ENCODE measurements around the gene PCDHB16. TPM values are rescaled to one million over a fixed set of nuclear protein-coding genes. Genes with fewer than 3 reads are reported as not detected.
"Not testable (repeated sequence)": the region's sequence is repeated elsewhere in the genome, so short reads cannot be mapped to it uniquely, and the experiment has no call there.

Gene PCDHB16
- total RNA-seq, 2 donors from 2014 or later, result 9.7 to 14.8 TPM

GRCh38 chr5:141210849-141211248, 28.7 kb downstream of the PCDHB16 start:
- H3K27ac Mint-ChIP-seq; H3K4me3 ChIP-seq (ENCODE audit: low read length); H3K4me1 ChIP-seq (ENCODE audit: control insufficient read depth, insufficient read depth, low read length); H3K4me3 Mint-ChIP-seq; H3K36me3 ChIP-seq (ENCODE audit: control insufficient read depth, insufficient read depth, low read length); H3K9ac ChIP-seq (ENCODE audit: extremely low read depth, low read length, poor library complexity, severe bottlenecking); H3K27ac ChIP-seq (ENCODE audit: low read depth, low read length); DNase-seq; H3K9me3 ChIP-seq (ENCODE audit: control insufficient read depth, low read length); H3K27me3 ChIP-seq (ENCODE audit: control insufficient read depth, insufficient read depth, low read length, poor library complexity, severe bottlenecking); H3K4me1 Mint-ChIP-seq; H3K27me3 Mint-ChIP-seq (ENCODE audit: insufficient read depth): not testable (repeated sequence)
- 92 to 93% methylated on average over 8 to 23 of the region's 27 CpGs for WGBS, 2 experiments (ENCODE audit: insufficient coverage in 1 of 2, insufficient read length in 1 of 2)
- Mint-ChIP-seq H3K36me3 (ENCODE audit: low read depth) (peaks cover 19% of the 10 kb centered on the region), H3K9me3 (peaks cover 43% of the 10 kb centered on the region)

- H3K36me3 Mint-ChIP-seq (ENCODE audit: low read depth), result peaks cover 27% of the 10 kb centered on the region
- peak; percentile 82 for DNase-seq
- H3K4me1 ChIP-seq (ENCODE audit: control insufficient read depth, insufficient read depth, low read length); H3K9ac ChIP-seq (ENCODE audit: extremely low read depth, low read length, poor library complexity, severe bottlenecking); H3K27me3 Mint-ChIP-seq (ENCODE audit: insufficient read depth); H3K4me1 Mint-ChIP-seq; H3K9me3 ChIP-seq (ENCODE audit: control insufficient read depth, low read length); H3K27me3 ChIP-seq (ENCODE audit: control insufficient read depth, insufficient read depth, low read length, poor library complexity, severe bottlenecking); H3K36me3 ChIP-seq (ENCODE audit: control insufficient read depth, insufficient read depth, low read length); H3K27ac ChIP-seq (ENCODE audit: low read depth, low read length): not testable (repeated sequence)
- TF ChIP-seq, protein P1, sequence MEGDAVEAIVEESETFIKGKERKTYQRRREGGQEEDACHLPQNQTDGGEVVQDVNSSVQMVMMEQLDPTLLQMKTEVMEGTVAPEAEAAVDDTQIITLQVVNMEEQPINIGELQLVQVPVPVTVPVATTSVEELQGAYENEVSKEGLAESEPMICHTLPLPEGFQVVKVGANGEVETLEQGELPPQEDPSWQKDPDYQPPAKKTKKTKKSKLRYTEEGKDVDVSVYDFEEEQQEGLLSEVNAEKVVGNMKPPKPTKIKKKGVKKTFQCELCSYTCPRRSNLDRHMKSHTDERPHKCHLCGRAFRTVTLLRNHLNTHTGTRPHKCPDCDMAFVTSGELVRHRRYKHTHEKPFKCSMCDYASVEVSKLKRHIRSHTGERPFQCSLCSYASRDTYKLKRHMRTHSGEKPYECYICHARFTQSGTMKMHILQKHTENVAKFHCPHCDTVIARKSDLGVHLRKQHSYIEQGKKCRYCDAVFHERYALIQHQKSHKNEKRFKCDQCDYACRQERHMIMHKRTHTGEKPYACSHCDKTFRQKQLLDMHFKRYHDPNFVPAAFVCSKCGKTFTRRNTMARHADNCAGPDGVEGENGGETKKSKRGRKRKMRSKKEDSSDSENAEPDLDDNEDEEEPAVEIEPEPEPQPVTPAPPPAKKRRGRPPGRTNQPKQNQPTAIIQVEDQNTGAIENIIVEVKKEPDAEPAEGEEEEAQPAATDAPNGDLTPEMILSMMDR (conservative IDR thresholded peaks at IDR 0.05), result peak; percentile 76
- H3K4me3 Mint-ChIP-seq, result peak within 1 kb of the TSS; percentile 34
- peak within 1 kb of the TSS; percentile 58 for H3K27ac Mint-ChIP-seq
- WGBS, 2 experiments (ENCODE audit: insufficient coverage in 1 of 2, insufficient read length in 1 of 2), result 65% methylated on average over 10 of the region's 18 CpGs; no CpG with 5 or more reads in 1 of the 2 experiments
- H3K4me3 ChIP-seq (ENCODE audit: low read length), result peak within 1 kb of the TSS; percentile 23
- H3K9me3 Mint-ChIP-seq, result peaks cover 55% of the 10 kb centered on the region
Observed at GRCh38 chr5:141213656-141214339, 31.6 kb downstream of the PCDHB16 start, which contains the start of gene PCDHB13. Gene PCDHB13, plus strand, starts transcription at chr5:141213919. Its CDS starts 205 bp downstream, at chr5:141214124.

DNA sequence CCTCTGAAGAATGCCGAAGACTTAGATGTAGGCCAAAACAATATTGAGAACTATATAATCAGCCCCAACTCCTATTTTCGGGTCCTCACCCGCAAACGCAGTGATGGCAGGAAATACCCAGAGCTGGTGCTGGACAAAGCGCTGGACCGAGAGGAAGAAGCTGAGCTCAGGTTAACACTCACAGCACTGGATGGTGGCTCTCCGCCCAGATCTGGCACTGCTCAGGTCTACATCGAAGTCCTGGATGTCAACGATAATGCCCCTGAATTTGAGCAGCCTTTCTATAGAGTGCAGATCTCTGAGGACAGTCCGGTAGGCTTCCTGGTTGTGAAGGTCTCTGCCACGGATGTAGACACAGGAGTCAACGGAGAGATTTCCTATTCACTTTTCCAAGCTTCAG, 32.4 kb downstream of the PCDHB16 start:
- H3K4me1 Mint-ChIP-seq; H3K4me1 ChIP-seq (ENCODE audit: control insufficient read depth, insufficient read depth, low read length); DNase-seq; H3K27ac Mint-ChIP-seq; H3K27me3 ChIP-seq (ENCODE audit: control insufficient read depth, insufficient read depth, low read length, poor library complexity, severe bottlenecking); H3K36me3 ChIP-seq (ENCODE audit: control insufficient read depth, insufficient read depth, low read length); H3K27me3 Mint-ChIP-seq (ENCODE audit: insufficient read depth); H3K4me3 Mint-ChIP-seq; H3K9ac ChIP-seq (ENCODE audit: extremely low read depth, low read length, poor library complexity, severe bottlenecking); H3K27ac ChIP-seq (ENCODE audit: low read depth, low read length): not testable (repeated sequence)
- H3K9me3 Mint-ChIP-seq, result peaks cover 47% of the 10 kb centered on the region
- peaks cover 27% of the 10 kb centered on the region for H3K36me3 Mint-ChIP-seq (ENCODE audit: low read depth)
- H3K4me3 ChIP-seq (ENCODE audit: low read length), result peak overlapping the region; percentile 23
- H3K9me3 ChIP-seq (ENCODE audit: control insufficient read depth, low read length), result peaks cover 11% of the 10 kb centered on the region
- WGBS, 2 experiments (ENCODE audit: insufficient coverage in 1 of 2, insufficient read length in 1 of 2), result 91 to 92% methylated on average over 6 to 9 of the region's 12 CpGs

DNA sequence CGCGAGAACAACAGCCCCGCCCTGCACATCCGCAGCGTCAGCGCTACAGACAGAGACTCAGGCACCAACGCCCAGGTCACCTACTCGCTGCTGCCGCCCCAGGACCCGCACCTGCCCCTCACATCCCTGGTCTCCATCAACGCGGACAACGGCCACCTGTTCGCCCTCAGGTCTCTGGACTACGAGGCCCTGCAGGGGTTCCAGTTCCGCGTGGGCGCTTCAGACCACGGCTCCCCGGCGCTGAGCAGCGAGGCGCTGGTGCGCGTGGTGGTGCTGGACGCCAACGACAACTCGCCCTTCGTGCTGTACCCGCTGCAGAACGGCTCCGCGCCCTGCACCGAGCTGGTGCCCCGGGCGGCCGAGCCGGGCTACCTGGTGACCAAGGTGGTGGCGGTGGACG, 33.3 kb downstream of the PCDHB16 start:
- not testable (repeated sequence) for H3K27me3 ChIP-seq (ENCODE audit: control insufficient read depth, insufficient read depth, low read length, poor library complexity, severe bottlenecking); H3K9ac ChIP-seq (ENCODE audit: extremely low read depth, low read length, poor library complexity, severe bottlenecking); H3K4me3 ChIP-seq (ENCODE audit: low read length); H3K36me3 ChIP-seq (ENCODE audit: control insufficient read depth, insufficient read depth, low read length); H3K27me3 Mint-ChIP-seq (ENCODE audit: insufficient read depth); H3K27ac ChIP-seq (ENCODE audit: low read depth, low read length); H3K4me1 Mint-ChIP-seq; H3K27ac Mint-ChIP-seq; H3K4me1 ChIP-seq (ENCODE audit: control insufficient read depth, insufficient read depth, low read length); DNase-seq; H3K4me3 Mint-ChIP-seq
- Mint-ChIP-seq H3K36me3 (ENCODE audit: low read depth) (peaks cover 20% of the 10 kb centered on the region), H3K9me3 (peaks cover 39% of the 10 kb centered on the region)
- peaks cover 11% of the 10 kb centered on the region for H3K9me3 ChIP-seq (ENCODE audit: control insufficient read depth, low read length)
- 93% methylated on average over 9 to 28 of the region's 40 CpGs for WGBS, 2 experiments (ENCODE audit: insufficient coverage in 1 of 2, insufficient read length in 1 of 2)

DNA sequence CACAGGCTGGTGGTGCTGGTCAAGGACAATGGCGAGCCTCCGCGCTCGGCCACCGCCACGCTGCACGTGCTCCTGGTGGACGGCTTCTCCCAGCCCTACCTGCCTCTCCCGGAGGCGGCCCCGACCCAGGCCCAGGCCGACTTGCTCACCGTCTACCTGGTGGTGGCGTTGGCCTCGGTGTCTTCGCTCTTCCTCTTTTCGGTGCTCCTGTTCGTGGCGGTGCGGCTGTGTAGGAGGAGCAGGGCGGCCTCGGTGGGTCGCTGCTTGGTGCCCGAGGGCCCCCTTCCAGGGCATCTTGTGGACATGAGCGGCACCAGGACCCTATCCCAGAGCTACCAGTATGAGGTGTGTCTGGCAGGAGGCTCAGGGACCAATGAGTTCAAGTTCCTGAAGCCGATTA, 33.8 kb downstream of the PCDHB16 start:
- not testable (repeated sequence) for H3K4me3 Mint-ChIP-seq; DNase-seq; H3K4me1 Mint-ChIP-seq; H3K9ac ChIP-seq (ENCODE audit: extremely low read depth, low read length, poor library complexity, severe bottlenecking); H3K27ac Mint-ChIP-seq; H3K27me3 ChIP-seq (ENCODE audit: control insufficient read depth, insufficient read depth, low read length, poor library complexity, severe bottlenecking); H3K4me3 ChIP-seq (ENCODE audit: low read length); H3K27ac ChIP-seq (ENCODE audit: low read depth, low read length); H3K36me3 ChIP-seq (ENCODE audit: control insufficient read depth, insufficient read depth, low read length); H3K27me3 Mint-ChIP-seq (ENCODE audit: insufficient read depth); H3K4me1 ChIP-seq (ENCODE audit: control insufficient read depth, insufficient read depth, low read length)
- Mint-ChIP-seq H3K36me3 (ENCODE audit: low read depth) (peaks cover 17% of the 10 kb centered on the region), H3K9me3 (peaks cover 36% of the 10 kb centered on the region)
- H3K9me3 ChIP-seq (ENCODE audit: control insufficient read depth, low read length), result peaks cover 11% of the 10 kb centered on the region
- 94 to 97% methylated on average over 6 to 18 of the region's 26 CpGs for WGBS, 2 experiments (ENCODE audit: insufficient coverage in 1 of 2, insufficient read length in 1 of 2)
